Measurements from ENCODE around the gene ABI3BP.

- TF ChIP-seq POLR2AphosphoS5 (IDR thresholded peaks at IDR 0.05; ENCODE audit: low read depth, low read length) (no peak), POLR2A (IDR thresholded peaks at IDR 0.05; ENCODE audit: low read depth, low read length) (no peak), TAF1 (IDR thresholded peaks at IDR 0.05; ENCODE audit: low read depth, low read length) (no peak)
Measured at GRCh38 chr3:100875239-100875638, 118.0 kb downstream of the ABI3BP start.
